ENCODE measurements around the gene DNAJC19.

The DNAJC19 gene

GRCh38 chr3:180961087-180961486 is 28.4 kb downstream of the DNAJC19 start:
- H3K4ac ChIP-seq (ENCODE audit: low read length): no peak overlapping the region
- H4K91ac ChIP-seq (ENCODE audit: low read depth, low read length, poor library complexity): no peak overlapping the region
- H3K27ac ChIP-seq (replicated peaks; ENCODE audit: low read length): no peak overlapping the region
- H3K4me1 ChIP-seq (ENCODE audit: control insufficient read depth in 2 of 2, insufficient read depth in 1 of 2, low read depth in 1 of 2, low read length in 2 of 2): no peaks in the 10 kb centered on the region
- no peak for DNase-seq (ENCODE audit: low spot score)
- no peak overlapping the region for H3K23ac ChIP-seq (ENCODE audit: low read depth, low read length, poor library complexity)
- no peak overlapping the region for H2BK15ac ChIP-seq (ENCODE audit: low read length)
- peaks cover 10 to 100% of the 10 kb centered on the region in 2 donors for H3K36me3 ChIP-seq (replicated peaks in 1 of 2; ENCODE audit: control insufficient read depth in 2 of 2, insufficient read depth in 2 of 2, low read length in 2 of 2)
- H2BK120ac ChIP-seq (ENCODE audit: low read depth, low read length): no peak overlapping the region
- H2AFZ ChIP-seq (ENCODE audit: low read length): no peak overlapping the region
- peaks cover 2% of the 10 kb centered on the region for H3K79me1 ChIP-seq (ENCODE audit: low read depth, low read length)
- H3K18ac ChIP-seq (ENCODE audit: low read length): no peak overlapping the region
- no peak overlapping the region for H4K8ac ChIP-seq (ENCODE audit: low read depth, low read length)
- H2BK5ac ChIP-seq (ENCODE audit: low read length): no peak overlapping the region
- no peak overlapping the region for H3K14ac ChIP-seq (ENCODE audit: low read length)
- no peak overlapping the region for H3K4me2 ChIP-seq (ENCODE audit: insufficient read depth, low read length, poor library complexity, severe bottlenecking)
- no peak overlapping the region for H3K4me3 ChIP-seq (ENCODE audit: low read length in 2 of 2)
- no peaks in the 10 kb centered on the region for H3K27me3 ChIP-seq (ENCODE audit: control insufficient read depth in 3 of 3, insufficient read depth in 3 of 3, low read depth in 1 of 3, low read length in 3 of 3)
- H3K9ac ChIP-seq (ENCODE audit: low read depth, low read length, poor library complexity): no peak overlapping the region
- WGBS, 2 donors (ENCODE audit: extremely low coverage in 2 of 2, insufficient read length in 2 of 2, insufficient replicate concordance in 1 of 2): no CpG with 5 or more reads among the region's 3 CpGs
- no peak overlapping the region for H2BK12ac ChIP-seq (ENCODE audit: low read length)
- H2AK5ac ChIP-seq (ENCODE audit: low read depth, low read length): no peak overlapping the region
- no peaks in the 10 kb centered on the region for H3K9me3 ChIP-seq (replicated peaks in 1 of 2; ENCODE audit: control insufficient read depth in 2 of 2, insufficient read depth in 1 of 2, low read depth in 1 of 2, low read length in 2 of 2)

GRCh38 chr3:180959691-180960090 is 29.8 kb downstream of the DNAJC19 start:
- H3K4me1 ChIP-seq (ENCODE audit: control insufficient read depth in 2 of 2, insufficient read depth in 1 of 2, low read depth in 1 of 2, low read length in 2 of 2): no peaks in the 10 kb centered on the region
- no peak overlapping the region for H3K23ac ChIP-seq (ENCODE audit: low read depth, low read length, poor library complexity)
- peaks cover 11 to 100% of the 10 kb centered on the region in 2 donors for H3K36me3 ChIP-seq (replicated peaks in 1 of 2; ENCODE audit: control insufficient read depth in 2 of 2, insufficient read depth in 2 of 2, low read length in 2 of 2)
- H2BK5ac ChIP-seq (ENCODE audit: low read length): no peak overlapping the region
- H2BK120ac ChIP-seq (ENCODE audit: low read depth, low read length): no peak overlapping the region
- H2BK15ac ChIP-seq (ENCODE audit: low read length): no peak overlapping the region
- H3K79me1 ChIP-seq (ENCODE audit: low read depth, low read length): peaks cover 2% of the 10 kb centered on the region
- no peak overlapping the region for H3K4me2 ChIP-seq (ENCODE audit: insufficient read depth, low read length, poor library complexity, severe bottlenecking)
- WGBS, 2 donors (ENCODE audit: extremely low coverage in 2 of 2, insufficient read length in 2 of 2, insufficient replicate concordance in 1 of 2): no CpG with 5 or more reads among the region's 1 CpG
- no peak overlapping the region for H3K14ac ChIP-seq (ENCODE audit: low read length)
- H3K9ac ChIP-seq (ENCODE audit: low read depth, low read length, poor library complexity): no peak overlapping the region
- H4K91ac ChIP-seq (ENCODE audit: low read depth, low read length, poor library complexity): no peak overlapping the region
- H3K18ac ChIP-seq (ENCODE audit: low read length): no peak overlapping the region
- no peak overlapping the region for H2AFZ ChIP-seq (ENCODE audit: low read length)
- H3K27me3 ChIP-seq (ENCODE audit: control insufficient read depth in 3 of 3, insufficient read depth in 3 of 3, low read depth in 1 of 3, low read length in 3 of 3): no peaks in the 10 kb centered on the region
- no peak overlapping the region for H2AK5ac ChIP-seq (ENCODE audit: low read depth, low read length)
- no peak overlapping the region for H3K27ac ChIP-seq (replicated peaks; ENCODE audit: low read length)
- no peaks in the 10 kb centered on the region for H3K9me3 ChIP-seq (replicated peaks in 1 of 2; ENCODE audit: control insufficient read depth in 2 of 2, insufficient read depth in 1 of 2, low read depth in 1 of 2, low read length in 2 of 2)
- no peak overlapping the region for H4K8ac ChIP-seq (ENCODE audit: low read depth, low read length)
- H3K4me3 ChIP-seq (ENCODE audit: low read length in 2 of 2): no peak overlapping the region
- no peak for DNase-seq (ENCODE audit: low spot score)
- H2BK12ac ChIP-seq (ENCODE audit: low read length): no peak overlapping the region
- H3K4ac ChIP-seq (ENCODE audit: low read length): no peak overlapping the region

GRCh38 chr3:180947761-180948390 is 41.7 kb downstream of the DNAJC19 start:
- H3K4ac ChIP-seq (ENCODE audit: low read length): no peak overlapping the region
- H3K79me1 ChIP-seq (ENCODE audit: low read depth, low read length): peaks cover 3% of the 10 kb centered on the region
- H2AK5ac ChIP-seq (ENCODE audit: low read depth, low read length): no peak overlapping the region
- no peak overlapping the region for H4K91ac ChIP-seq (ENCODE audit: low read depth, low read length, poor library complexity)
- no peak overlapping the region for H2AFZ ChIP-seq (ENCODE audit: low read length)
- no peak overlapping the region for H3K4me2 ChIP-seq (ENCODE audit: insufficient read depth, low read length, poor library complexity, severe bottlenecking)
- no CpG with 5 or more reads among the region's 4 CpGs for WGBS, 2 donors (ENCODE audit: extremely low coverage in 2 of 2, insufficient read length in 2 of 2, insufficient replicate concordance in 1 of 2)
- no peak overlapping the region for H3K9ac ChIP-seq (ENCODE audit: low read depth, low read length, poor library complexity)
- no peak overlapping the region for H2BK12ac ChIP-seq (ENCODE audit: low read length)
- H3K23ac ChIP-seq (ENCODE audit: low read depth, low read length, poor library complexity): no peak overlapping the region
- H3K27ac ChIP-seq (replicated peaks; ENCODE audit: low read length): no peak overlapping the region
- H3K9me3 ChIP-seq (replicated peaks in 1 of 2; ENCODE audit: control insufficient read depth in 2 of 2, insufficient read depth in 1 of 2, low read depth in 1 of 2, low read length in 2 of 2): no peaks in the 10 kb centered on the region
- no peak overlapping the region for H2BK120ac ChIP-seq (ENCODE audit: low read depth, low read length)
- no peak overlapping the region for H2BK5ac ChIP-seq (ENCODE audit: low read length)
- no peak overlapping the region for H3K14ac ChIP-seq (ENCODE audit: low read length)
- H3K4me1 ChIP-seq (ENCODE audit: control insufficient read depth in 2 of 2, insufficient read depth in 1 of 2, low read depth in 1 of 2, low read length in 2 of 2): no peaks in the 10 kb centered on the region
- peaks cover 23 to 96% of the 10 kb centered on the region in 2 donors for H3K36me3 ChIP-seq (replicated peaks in 1 of 2; ENCODE audit: control insufficient read depth in 2 of 2, insufficient read depth in 2 of 2, low read length in 2 of 2)
- no peak overlapping the region for H3K4me3 ChIP-seq (ENCODE audit: low read length in 2 of 2)
- no peak overlapping the region for H2BK15ac ChIP-seq (ENCODE audit: low read length)
- DNase-seq (ENCODE audit: low spot score): no peak
- no peak overlapping the region for H4K8ac ChIP-seq (ENCODE audit: low read depth, low read length)
- no peak overlapping the region for H3K18ac ChIP-seq (ENCODE audit: low read length)
- H3K27me3 ChIP-seq (ENCODE audit: control insufficient read depth in 3 of 3, insufficient read depth in 3 of 3, low read depth in 1 of 3, low read length in 3 of 3): no peaks in the 10 kb centered on the region

GRCh38 chr3:180940826-180941225 is 48.7 kb downstream of the DNAJC19 start:
- Histone ChIP-seq H3K9me3 (replicated peaks in 1 of 2; ENCODE audit: control insufficient read depth in 2 of 2, insufficient read depth in 1 of 2, low read depth in 1 of 2, low read length in 2 of 2) (no peaks in the 10 kb centered on the region), H2BK120ac (ENCODE audit: low read depth, low read length) (no peak overlapping the region), H3K18ac (ENCODE audit: low read length) (no peak overlapping the region), H3K27ac (replicated peaks; ENCODE audit: low read length) (no peak overlapping the region), H2BK12ac (ENCODE audit: low read length) (no peak overlapping the region), H3K79me1 (ENCODE audit: low read depth, low read length) (peaks cover 11% of the 10 kb centered on the region), H4K91ac (ENCODE audit: low read depth, low read length, poor library complexity) (no peak overlapping the region), H3K4me3 (ENCODE audit: low read length in 2 of 2) (no peak overlapping the region), H3K14ac (ENCODE audit: low read length) (no peak overlapping the region), H3K36me3 (replicated peaks in 1 of 2; ENCODE audit: control insufficient read depth in 2 of 2, insufficient read depth in 2 of 2, low read length in 2 of 2) (peaks cover 7 to 93% of the 10 kb centered on the region in 2 donors), H4K8ac (ENCODE audit: low read depth, low read length) (no peak overlapping the region), H3K23ac (ENCODE audit: low read depth, low read length, poor library complexity) (no peak overlapping the region), H3K4me2 (ENCODE audit: insufficient read depth, low read length, poor library complexity, severe bottlenecking) (no peak overlapping the region), H3K4me1 (ENCODE audit: control insufficient read depth in 2 of 2, insufficient read depth in 1 of 2, low read depth in 1 of 2, low read length in 2 of 2) (no peaks in the 10 kb centered on the region), H2BK5ac (ENCODE audit: low read length) (no peak overlapping the region), H3K9ac (ENCODE audit: low read depth, low read length, poor library complexity) (no peak overlapping the region), H2BK15ac (ENCODE audit: low read length) (no peak overlapping the region), H3K4ac (ENCODE audit: low read length) (no peak overlapping the region), H2AFZ (ENCODE audit: low read length) (no peak overlapping the region), H3K27me3 (ENCODE audit: control insufficient read depth in 3 of 3, insufficient read depth in 3 of 3, low read depth in 1 of 3, low read length in 3 of 3) (no peaks in the 10 kb centered on the region), H2AK5ac (ENCODE audit: low read depth, low read length) (no peak overlapping the region)
- WGBS, 2 donors (ENCODE audit: extremely low coverage in 2 of 2, insufficient read length in 2 of 2, insufficient replicate concordance in 1 of 2): no CpG with 5 or more reads among the region's 5 CpGs
- DNase-seq (ENCODE audit: low spot score): no peak

Measured in neuronal stem cell (in vitro differentiated cells).